ENCODE results near the gene CPXM2.

CPXM2 gene

DNA sequence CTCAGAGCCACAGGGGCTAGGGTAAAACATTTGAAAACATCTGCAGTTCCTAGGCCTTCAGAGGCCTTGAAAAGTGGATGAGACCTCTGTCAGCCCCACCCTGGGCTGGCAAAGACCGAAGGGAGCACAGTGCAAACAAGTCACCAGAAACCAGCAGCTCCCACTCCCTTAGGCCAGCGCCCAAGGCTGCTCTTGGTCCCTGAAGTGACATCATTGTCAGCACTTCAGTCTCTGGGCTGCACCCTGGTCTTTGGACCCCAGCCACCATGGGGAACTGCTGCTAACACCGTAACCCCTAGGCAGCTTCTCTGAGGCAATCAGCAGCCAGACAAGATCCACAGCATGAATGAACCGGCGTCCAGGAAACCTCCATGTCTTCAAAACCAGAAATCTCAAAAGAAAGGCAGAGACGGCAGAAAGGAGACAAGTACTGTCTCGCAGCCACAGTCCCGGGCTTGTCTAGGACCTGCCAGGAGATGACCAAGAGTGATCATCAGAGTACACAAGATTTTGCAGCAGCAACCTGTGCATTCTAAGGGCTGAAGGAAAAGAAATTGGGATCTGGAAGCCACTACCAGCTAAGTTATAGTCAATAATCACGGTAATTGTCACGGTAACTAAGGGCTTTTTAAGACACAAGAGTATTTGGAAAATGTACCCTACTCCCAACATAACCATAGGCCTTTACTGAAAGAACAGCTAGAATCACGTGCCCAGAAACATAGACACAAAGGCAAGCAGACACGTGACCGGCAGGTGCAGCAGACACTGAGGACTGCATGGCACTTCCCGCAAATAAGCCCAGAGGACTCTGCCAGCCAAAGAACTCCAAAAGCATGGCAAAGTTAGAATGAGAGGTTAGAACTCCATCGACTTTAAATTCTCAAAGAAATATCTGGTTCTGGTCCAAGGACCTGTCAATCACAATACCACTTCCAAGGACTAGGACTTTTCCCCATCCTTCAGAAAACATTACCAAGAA is 23.3 kb downstream of the CPXM2 start:
- no peak for DNase-seq

DNA sequence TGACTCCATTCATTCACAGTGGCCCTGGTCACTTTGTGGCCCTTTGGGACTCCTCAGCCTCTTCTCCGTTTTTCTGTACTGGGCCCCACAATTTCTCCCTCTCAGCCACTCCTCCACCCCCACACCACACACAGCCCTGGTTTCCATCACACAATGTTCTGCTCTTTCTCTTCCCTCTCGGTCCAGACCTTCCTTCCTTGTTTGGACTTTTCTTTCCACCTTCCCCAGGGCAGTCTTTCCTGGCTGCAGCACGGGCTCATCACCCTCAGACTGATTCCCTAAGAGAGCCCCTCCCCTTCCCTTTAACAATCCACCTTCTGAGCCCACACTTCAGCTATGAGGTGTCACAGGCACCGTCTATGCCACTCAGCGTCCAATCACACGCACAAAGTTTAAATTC is 25.7 kb downstream of the CPXM2 start:
- no peak for DNase-seq

DNA sequence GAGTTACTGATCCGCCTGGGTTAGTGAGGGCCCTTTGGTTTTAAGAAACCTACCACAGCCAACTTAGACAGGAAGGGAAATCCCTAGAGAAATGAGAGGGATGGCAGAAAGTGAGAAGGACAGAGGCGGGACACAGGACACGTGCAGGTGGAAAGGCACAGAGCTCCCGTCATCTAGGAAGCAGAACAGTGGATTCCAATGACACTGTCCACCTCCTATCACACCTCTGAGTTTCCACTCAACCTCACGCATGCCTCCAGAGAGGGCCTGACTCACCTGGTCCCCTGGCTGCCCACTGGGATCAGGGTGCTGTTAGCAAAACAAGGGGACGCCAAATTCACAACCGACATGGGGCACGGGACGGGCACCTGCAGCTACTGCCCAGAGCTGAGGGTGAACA is 26.3 kb downstream of the CPXM2 start:
- DNase-seq, result no peak

DNA sequence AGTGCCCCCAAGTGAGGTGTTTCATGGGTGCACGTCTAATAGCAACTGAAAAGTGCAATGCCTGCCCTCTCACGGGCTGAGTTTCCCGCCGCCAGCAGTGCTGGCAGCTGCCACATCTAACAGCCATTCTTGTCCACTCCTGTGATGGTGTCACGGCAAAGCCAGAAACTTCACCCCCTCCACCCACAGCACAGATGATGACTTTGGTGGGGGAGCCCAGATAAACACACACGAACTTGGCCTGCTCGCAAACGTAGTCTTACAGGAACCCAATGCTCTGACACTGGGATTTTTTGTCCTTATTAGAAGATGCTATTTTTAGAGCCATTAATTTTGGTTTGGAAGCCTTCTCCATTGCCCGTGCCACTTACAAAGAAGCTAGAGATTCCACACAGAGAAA is 26.7 kb downstream of the CPXM2 start:
- DNase-seq, result no peak

DNA sequence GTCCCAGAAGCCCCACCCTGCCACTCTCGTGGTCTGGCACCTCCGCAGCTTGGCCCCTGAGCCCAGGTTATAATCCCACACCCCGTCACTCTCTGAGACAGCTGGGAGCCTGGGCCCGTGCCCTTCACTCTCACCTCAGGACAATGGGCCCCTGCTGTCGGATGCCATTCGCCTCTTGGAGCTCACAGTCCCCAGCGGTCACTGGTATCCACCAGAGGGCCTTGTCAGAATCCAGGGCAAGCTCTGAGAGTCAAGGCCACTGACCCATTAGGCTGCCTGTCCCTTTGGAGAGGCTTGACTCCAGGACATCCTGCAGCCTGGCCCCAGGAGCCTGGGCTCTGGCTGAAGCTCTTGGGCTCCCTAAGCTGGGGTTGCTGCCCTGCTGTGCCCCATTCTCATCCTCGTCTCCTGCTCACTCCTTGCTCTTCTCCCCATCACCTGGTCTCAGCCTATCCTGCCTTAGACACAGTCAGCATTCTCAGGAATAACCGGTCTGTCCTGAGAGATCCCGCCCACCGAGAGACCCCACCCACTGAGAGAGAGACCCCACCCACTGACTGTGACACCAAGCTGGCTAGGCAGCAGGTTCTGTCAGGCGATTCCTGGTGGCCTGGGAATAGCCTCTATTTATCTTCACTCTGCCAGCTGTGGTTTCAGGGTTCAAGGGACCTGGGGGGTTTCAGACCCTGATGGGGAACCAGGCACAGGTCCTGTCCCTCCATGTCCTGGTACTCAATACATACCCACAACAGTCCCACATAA is 27.7 kb downstream of the CPXM2 start:
- no peak for DNase-seq

DNA sequence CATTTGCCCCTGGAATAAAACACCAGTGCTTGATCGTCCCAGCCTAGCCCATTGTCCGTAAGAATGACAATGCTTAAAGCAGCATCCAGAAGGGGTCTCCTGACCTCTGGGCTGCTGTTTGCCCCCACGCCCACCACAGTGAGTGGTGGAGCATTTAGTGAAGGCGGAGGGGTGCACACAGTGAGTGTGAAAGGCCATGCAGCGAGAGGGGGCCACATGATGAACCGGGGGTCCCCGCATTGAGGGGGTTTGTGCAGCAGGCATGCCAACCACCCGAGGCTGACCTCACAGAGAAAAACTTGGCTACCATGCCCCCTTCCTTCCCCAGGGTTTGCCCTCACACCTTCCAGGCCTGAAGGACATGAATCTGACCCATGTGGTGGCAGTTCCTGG is 28.4 kb downstream of the CPXM2 start:
- DNase-seq, result no peak

DNA sequence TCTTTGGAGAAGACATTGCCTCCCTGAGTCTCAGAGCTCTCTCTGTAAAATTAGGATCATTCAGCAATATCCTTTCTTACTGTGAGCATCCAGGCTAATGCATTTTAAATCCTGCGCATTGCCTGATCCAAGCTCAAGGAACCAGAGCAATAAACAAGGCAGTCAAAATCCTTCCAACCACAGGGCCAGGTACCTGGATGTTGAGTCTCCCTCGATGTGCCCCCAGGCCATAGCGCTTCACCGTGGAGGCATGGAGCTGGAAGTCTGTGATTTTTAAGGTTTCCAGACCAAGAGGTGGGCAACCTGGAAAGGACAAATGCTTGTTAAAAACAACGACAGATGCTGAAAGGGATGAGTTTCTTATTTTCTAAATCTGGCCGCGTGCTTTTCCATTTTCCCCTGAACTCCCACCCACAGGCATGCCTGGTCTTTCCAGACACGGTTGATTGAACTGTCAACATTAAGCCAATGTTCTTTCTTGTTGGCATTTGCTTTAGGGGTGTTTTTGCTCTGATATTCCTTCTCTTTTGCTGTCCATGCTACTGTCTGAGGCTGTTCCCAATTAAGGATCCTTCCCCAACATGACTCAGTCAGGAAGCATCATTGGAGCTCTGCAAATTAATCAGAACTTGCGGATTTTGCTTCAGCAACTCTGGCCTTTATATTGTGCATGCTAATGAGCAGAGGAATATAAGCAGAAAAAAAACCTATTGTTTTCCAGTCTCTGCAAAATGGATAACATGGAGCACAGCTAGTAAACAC is 29.0 kb downstream of the CPXM2 start:
- DNase-seq, result no peak

DNA sequence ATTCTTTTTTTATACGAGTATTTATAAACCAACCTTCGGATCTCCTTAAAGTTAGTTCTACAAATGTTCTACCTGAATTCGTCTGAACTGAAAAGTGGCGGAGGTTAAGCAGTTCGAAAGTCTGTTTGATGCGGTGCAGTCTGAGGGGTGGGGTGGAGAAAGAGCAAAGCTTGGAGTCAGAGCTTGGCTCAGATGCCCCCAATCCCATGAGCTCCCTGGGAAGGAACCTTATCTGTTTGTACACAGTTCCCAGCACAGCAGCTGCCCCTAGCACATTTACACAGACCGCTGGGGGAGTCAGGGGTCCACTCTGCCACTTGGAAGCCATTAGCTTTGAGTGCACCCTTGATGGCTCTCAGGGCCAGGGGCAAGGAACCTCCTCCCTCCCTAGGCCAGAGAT is 30.8 kb downstream of the CPXM2 start:
- no peak for DNase-seq

DNA sequence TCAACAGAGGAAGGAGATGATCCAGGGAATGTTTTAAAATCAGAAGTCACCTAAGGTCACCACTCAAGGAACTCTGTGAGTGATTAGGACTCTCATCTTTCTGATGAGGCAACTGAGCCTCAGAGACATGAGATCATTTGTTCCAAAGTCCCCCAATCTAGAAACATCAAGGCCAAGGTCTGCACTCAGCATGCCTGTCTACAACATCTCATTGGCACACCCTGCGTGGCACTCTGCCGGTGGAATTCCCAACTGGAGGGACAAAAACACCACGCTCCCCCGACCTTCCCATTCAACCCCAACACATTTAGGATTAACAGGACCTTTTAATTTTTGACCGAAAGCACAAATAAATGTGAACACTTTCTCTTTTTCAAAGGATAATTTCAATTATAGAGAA is 31.4 kb downstream of the CPXM2 start:
- no peak for DNase-seq

DNA sequence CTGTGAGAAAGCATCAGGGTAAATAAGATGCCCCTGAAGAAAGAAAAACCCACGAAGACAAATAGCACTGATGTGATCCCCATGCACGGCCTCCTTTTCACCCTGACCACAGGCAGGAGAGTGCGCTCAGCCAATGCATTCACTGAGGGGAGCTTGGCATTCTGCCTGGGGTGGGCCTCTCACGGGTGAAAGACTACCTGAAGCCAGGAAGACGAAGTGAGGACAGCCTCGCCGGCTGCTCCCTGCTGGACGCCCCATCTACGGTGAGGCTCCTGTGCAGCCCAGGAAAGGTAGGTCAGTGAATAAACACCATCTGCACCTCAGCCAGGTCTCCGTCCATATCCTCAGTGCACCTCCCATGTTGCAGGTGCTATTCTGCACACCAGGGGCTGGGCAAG is 32.0 kb downstream of the CPXM2 start:
- no peak for DNase-seq

DNA sequence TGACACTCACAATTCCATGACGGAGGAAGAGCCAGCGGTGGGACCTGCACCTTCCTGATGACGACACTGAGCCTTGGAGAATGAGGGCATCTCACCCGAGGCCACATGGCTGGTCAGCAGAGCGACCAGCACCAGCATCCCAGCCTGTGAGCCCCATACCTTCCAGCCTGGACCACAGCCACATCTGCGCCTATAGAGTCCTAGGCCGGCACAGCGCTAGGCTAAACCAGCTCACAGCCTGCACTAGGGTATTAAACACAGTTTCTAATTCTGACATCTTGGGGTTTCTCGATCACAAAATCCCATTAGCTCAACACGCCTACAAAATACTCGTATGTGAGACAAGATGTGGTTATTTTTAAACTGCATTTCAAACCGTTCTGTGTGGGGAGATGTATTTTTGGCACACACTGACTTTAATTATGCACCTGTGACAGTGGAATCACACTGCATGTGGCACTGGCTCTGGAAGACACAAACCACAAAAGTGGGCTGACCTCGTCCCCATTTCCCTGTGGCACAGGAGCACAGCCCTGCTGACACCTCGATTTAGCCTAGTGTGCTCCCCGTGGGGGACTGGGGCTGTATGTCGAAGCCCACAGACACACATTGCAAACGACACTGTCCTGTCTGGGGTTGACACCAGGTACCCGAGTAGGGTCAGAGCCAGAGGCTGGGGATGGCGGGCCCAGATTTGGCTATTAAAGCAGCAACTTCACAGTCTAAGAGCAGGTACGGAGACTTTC is 32.5 kb downstream of the CPXM2 start:
- DNase-seq, result no peak

DNA sequence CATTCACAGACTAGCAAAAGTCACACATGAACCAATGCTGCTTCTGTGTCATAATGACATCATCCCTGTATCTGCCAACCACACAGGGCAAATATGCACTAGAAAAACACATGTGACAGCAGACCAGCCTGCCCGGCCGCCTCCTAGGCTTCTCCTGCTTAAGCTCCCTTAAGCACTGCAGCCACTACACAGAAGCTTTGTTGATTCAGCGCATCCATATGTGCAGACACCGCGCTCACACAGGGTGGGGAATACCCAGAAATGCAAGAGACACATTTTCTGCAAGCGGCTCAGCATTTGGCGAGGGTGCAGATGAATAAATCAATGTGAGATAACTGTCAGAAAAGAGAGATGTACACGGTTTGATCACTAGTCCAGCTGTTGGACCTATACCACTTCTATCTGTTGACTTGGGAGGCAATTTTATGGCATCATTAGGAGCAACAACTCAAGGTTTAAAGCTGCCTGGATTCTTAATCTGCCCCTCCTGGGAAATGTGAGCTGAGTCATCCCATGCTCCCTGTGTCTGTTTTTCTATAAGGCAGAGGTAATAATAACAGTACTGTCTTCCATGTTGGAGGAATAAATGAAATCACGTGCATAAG is 33.4 kb downstream of the CPXM2 start:
- no peak for DNase-seq

DNA sequence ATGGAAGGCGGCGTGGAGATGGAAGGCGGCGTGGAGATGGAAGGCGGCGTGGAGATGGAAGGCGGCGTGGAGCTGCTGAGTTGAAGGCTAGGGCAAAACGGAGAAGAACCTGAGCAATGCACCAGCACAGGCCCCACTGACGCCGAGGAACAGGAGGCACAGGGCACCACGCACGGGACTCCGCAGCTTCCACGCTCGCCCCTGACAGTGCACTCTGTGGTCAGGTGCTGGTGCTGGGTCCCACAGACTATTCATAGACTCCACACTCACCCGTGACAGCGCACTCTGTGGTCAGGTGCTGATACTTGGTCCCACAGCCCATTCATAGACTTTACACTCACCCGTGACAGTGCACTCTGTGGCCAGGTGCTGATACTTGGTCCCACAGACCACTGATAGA is 34.0 kb downstream of the CPXM2 start:
- no peak for DNase-seq

DNA sequence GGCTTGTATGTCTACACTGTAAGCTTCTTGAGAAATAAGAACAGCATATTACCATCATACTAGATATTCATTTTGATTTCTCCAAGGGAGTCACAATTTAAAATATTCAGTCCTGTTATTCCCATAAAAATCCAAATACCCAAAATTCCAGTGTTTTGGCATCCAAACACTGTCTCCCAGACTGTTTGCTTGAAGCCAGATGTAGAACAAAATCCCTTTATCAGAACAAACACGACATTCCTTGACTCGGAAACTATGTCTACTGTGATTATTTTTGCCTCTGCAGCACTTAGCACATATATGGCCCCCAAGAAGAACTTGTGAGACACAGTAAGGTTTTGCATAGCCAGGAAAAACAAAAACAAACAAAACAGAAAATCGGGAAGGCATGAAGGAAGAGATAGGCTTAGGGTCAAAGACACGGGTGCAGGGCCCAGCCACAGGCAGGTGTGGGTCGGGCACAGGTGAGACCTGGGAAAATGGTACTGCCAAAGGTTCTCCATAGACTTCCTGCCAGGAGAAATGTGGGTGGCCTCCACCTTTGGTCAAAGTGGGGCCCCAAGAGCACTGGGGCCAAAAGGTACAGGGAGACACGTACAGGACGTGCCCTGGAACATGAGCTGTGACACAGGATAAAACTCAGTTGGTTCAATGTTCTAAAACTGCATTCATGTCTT is 36.5 kb downstream of the CPXM2 start:
- no peak for DNase-seq

DNA sequence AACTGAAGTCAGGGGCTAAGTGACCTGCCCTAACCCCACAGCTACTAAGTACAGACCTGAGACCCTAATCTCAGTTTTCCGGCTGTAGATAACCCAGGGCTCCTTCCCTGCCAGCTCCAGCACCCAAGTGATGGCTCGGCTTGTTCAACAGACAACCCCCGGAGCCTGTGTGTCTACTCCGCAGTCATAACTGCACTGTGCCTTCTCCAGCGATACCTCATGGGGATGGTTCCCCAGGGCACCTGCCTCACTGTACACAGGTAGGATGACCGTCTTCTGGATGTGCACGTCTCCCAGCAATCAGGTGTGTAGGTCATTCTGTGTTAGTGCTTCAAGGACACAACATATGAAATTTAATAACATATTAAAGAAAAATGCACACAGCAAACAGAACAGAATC is 37.1 kb downstream of the CPXM2 start:
- no peak for DNase-seq

DNA sequence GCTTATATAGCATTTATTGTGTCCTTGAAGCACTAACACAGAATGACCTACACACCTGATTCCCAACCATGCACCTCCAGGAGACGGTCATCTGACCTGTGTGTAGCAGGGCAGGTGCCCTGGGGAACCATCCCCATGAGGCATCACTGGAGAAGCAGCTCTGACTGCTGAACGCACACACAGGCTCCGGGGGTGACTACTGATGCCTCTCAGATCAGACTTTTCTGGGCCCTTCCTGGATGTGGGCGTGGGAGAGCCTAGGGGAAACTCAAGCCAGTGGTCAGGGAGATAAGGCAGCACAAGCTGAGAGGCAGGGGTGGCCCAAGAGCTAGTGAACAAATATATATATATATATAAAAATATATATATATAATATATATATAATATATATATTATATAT is 37.6 kb downstream of the CPXM2 start:
- DNase-seq, result no peak

DNA sequence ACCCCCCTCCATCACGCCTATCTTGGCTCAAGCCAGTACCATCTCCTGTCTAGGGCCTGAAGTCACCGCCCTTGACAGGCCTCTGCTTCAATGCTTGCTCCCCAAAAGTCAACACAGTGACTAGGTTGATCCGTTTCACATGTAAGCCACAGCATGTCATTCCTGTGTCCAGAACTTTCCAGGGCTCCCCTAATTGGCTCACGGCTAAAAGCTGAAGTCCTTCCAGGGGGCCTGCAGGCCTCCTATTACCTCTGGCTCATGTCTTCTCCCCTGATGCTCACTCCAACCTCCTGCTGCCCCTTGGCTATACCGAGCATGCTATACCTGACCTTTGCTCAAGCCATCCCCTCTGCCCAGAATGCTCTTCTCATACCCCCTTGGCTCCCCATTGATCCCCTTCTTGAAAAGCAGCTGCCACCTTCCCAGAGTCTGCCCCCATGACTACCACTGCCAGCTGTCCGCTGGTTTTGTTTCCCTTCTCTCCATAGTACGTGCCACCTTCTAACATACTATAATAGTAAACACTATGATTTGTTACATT is 39.1 kb downstream of the CPXM2 start:
- DNase-seq, result no peak

DNA sequence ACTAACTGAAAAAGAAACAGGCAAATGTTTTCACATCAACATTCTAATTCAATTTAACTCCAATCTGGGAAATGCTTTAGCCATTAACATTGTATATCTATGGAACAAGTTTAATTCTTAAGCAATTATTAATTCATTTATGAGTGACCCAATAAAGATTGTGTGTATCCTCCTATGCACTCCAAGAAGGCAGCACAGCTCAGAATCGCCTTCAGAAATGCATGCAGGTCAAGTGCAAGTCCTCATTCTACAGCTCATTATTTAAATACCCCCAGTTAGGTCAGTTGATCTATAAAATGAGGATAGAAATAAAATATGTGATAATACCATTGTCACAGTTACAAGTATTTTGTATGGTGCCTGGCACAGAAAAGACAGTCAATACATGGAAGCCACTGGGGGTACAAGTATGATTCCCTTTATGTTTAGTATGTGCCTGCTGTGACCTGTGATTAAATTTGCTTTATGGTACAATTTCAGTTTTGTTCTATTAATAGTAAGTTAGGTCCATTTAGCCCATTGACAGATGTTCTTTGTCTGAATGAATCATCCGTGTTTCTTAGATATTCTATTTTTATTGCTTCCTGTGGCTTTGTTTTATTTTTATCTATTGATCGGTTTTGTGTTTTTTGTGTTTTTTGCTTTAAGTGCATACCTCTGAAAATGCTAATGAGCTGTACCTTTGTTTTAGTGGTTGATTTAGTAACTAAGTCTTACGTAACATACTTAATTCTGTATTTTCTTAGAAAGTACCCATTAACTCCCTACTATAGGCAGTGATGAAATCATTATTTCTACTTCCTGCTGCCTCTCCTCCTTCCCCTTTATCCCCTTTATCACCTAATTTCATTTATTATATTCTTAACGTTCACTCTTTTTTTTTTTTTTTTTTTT is 42.8 kb downstream of the CPXM2 start:
- DNase-seq, result peak in 1 of 2 donors; percentile 22

DNA sequence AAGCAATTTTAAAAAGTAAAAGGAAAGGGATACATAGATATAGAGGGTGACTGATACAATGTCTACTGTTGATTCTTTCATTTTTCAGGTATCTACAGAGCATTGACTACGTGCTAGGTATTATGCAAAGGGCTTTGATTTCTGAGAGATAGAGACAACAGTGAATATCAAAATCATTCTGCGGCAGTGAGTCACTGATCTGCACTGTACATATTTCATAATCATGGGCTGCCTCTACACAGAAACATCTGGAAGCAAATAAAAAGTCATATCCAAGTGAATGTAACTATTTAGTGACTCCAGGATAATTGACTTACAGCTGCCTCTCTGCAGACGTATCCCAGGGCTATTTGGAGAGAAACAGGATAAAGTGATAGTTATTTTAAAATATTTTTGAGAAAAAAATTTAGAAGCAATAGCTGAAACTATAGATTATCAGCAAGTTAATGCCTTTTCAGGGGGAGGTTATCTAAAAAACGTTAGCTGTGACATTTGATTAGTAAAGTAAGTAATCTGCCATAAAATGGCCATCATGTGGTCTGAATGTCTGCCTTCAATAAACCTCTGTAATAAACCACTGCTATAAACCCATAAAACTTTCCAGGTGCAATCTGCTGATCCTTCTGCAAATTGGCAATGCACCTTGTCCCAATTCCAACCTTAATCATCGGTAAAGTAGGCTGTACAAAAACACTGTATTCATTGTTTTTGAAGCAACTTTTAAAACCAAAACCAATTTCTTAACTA is 43.7 kb downstream of the CPXM2 start:
- DNase-seq, result no peak

Measured in inflammatory macrophage (primary cell).